BJ (cell line): ENCODE results near the gene LMTK3. TPM values are rescaled to one million over a fixed set of nuclear protein-coding genes. Genes with fewer than 3 reads are reported as not detected.

Experiments used
- CTCF ChIA-PET: fragments of 350-600 bp; formaldehyde crosslinking; extraction: SDS; loops from one replicate; lab custom pipeline; 2021; ENCODE audit warnings: antibody characterized with exemption, inconsistent platforms; lab: Yijun Ruan, JAX
- POLR2A ChIA-PET: fragments of 300-600 bp; sonication (Branson Sonifier 250); formaldehyde crosslinking; extraction: SDS; loops from one replicate; lab custom pipeline; 2021; ENCODE audit warnings: antibody characterized with exemption; lab: Charles Lee
- DNase-seq: peaks from one replicate; pipeline ENCODE4 v3.0.0-alpha.2; 2011; ENCODE audit warnings: low read depth
- H3K27me3 ChIP-seq: 2 replicates; pipeline ENCODE4 v1.6.0; 2011; ENCODE audit warnings: low read length; ENCODE audit not compliant: control insufficient read depth, insufficient read depth
- H3K36me3 ChIP-seq: 2 replicates; pipeline ENCODE4 v1.5.1; 2011; ENCODE audit warnings: low read length; ENCODE audit not compliant: control insufficient read depth, insufficient read depth
- H3K4me3 ChIP-seq: 2 replicates; pipeline ENCODE4 v1.5.1; 2011; ENCODE audit warnings: low read depth, mild to moderate bottlenecking, control low read depth, low read length
- polyA plus RNA-seq: library from polyadenylated mRNA; depleted of rRNA; stranded (reverse); fragments of >200 nt; gene quantifications from 2 replicates; pipeline ENCODE4 v1.2.3, GENCODE V29; 2011
- TF ChIP-seq, protein P1 (sequence below): IDR thresholded peaks from 2 replicates; pipeline ENCODE4 v1.5.1; 2011; ENCODE audit warnings: low read depth, mild to moderate bottlenecking, control low read depth, inconsistent platforms, low read length, moderate library complexity; ENCODE audit not compliant: insufficient read depth

LMTK3 gene
- polyA plus RNA-seq, 1 experiment, result not detected

DNA sequence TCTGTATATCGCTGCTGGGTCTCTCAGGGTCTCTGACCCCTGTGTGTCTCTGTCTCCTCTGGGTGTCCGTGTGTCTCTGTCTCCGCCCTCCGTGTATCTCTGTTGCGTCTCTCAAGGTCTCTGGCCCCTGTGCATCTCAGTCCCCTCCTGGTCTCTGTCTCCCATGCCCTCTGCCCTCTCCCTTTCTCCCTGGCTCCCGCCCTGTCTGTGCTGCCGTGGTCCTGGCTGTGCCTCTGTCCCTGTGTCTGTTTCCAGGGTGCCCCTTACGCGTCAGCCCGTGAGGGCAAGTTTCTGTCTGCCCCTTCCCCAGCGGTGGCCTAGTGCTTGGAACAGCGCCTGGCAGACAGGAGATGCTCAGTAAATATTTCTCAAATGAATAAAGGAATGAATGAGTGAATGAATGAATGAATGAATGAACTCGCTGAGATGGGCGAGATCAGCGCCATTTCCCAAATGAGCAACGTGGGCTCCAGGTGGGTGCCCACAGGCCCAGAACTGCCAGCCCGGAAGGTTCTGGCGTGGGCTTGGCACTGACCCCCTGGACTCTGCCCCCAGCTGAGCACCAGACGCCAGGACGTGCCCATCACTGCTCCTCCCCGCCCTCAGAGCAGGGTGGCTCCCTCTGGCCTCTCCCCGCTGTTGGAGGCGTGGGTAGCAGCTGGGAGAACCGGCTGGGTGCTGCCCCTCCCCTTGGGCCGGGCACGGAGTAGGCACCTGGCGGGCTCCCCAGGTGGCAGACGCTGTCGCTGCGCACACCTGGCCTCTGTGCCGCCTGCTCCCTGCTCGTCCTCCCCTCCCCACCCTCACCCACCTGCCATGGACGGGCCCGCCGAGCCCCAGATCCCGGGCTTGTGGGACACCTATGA, 40.0 kb upstream of the LMTK3 start, which contains the start of gene SULT2B1:
SULT2B1 (plus strand) TSS at position 736 of the 866 bp plus-strand sequence; CDS start at position 817, 81 bp downstream.
- CTCF ChIA-PET, result no interaction called here
- DNase-seq, result no peak
- POLR2A ChIA-PET, result interaction anchor here (0.5 kb wide), 1 partner anchor 222 kb away, joined by 4 read pairs; no protein-coding TSS in a partner anchor
- H3K36me3 ChIP-seq, result no peaks in the 10 kb centered on the region
- no peak within 1 kb of the TSS for H3K4me3 ChIP-seq
- TF ChIP-seq, protein P1, sequence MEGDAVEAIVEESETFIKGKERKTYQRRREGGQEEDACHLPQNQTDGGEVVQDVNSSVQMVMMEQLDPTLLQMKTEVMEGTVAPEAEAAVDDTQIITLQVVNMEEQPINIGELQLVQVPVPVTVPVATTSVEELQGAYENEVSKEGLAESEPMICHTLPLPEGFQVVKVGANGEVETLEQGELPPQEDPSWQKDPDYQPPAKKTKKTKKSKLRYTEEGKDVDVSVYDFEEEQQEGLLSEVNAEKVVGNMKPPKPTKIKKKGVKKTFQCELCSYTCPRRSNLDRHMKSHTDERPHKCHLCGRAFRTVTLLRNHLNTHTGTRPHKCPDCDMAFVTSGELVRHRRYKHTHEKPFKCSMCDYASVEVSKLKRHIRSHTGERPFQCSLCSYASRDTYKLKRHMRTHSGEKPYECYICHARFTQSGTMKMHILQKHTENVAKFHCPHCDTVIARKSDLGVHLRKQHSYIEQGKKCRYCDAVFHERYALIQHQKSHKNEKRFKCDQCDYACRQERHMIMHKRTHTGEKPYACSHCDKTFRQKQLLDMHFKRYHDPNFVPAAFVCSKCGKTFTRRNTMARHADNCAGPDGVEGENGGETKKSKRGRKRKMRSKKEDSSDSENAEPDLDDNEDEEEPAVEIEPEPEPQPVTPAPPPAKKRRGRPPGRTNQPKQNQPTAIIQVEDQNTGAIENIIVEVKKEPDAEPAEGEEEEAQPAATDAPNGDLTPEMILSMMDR, result no peak
- peaks cover 6% of the 10 kb centered on the region for H3K27me3 ChIP-seq

DNA sequence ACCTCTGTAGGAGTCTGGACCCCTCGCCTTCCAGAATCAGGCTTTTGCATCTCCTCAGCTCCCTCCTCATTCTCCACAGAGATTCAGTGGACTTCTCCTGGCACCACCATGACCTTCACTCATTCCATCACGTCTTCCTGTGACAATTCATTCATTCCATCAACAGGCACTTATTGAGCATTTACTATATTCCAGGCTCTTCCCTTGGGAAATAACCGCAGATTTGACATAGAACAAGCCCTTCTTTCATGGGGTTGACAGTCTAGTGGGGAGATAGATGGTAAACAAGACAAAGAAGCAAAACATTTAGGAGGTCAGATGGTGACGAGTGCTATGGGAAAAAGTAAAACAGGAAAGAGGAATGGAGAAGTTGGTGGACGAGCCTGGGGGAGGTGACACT, 37.7 kb upstream of the LMTK3 start:
- H3K27me3 ChIP-seq, result peaks cover 6% of the 10 kb centered on the region
- DNase-seq, result no peak
- no peaks in the 10 kb centered on the region for H3K36me3 ChIP-seq
- TF ChIP-seq, protein P1, result no peak
- ChIA-PET POLR2A (no interaction called here), CTCF (interaction anchor here (0.9 kb wide), 1 partner anchor 35 kb away, joined by 3 read pairs; no protein-coding TSS in a partner anchor)
- H3K4me3 ChIP-seq, result no peak overlapping the region

DNA sequence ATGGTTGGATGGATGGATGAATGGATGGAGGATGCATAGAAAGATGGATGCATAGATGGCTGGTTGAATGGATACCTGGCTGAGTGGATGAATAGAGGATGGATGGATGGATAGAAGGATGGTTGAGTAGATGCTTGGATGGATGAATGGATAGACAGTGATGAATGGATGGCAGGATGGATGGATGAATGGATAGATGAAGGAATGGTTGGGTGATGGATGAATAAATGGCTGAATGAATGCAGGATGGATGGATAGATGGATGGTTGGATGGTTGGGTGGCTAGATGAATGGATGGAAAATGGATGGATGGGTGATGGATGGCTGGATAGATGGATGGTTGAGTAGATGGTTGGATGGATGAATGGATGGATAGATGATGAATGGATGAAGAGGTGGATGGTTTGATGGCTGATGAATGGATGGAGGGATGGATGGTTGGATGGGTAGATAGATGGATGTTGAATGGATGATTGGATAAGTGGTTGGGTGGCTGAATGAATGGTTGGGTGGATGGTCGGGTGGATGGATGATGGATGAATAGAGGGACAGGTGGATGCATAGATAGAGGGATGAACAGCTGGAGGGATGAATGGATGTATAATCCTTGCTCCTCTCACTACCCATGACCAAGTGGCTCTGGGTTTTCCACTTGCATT, 36.7 kb upstream of the LMTK3 start:
- POLR2A ChIA-PET, result no interaction called here
- DNase-seq, result no peak
- Histone ChIP-seq H3K4me3 (no peak overlapping the region), H3K36me3 (no peaks in the 10 kb centered on the region), H3K27me3 (peaks cover 6% of the 10 kb centered on the region)
- CTCF ChIA-PET, result no interaction called here
- TF ChIP-seq, protein P1, result no peak

DNA sequence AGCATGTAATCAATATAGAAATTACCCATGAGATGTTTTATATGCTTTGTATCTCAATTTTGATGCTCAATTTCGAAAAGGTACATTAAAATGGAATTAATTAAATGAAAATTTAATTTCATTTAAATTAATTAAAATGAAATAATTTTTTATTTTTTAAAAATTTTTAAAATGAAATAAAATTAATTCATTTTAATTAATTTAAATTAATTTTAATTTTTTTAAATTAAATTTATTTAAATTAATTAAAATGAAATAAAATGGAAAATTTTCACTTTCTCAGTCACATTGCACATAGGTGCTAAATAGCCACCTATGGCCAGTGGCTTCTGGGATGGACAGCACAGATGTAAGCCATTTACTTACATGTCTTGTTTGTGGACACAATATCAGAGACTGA, 36.1 kb upstream of the LMTK3 start:
- DNase-seq, result no peak
- ChIA-PET POLR2A (no interaction called here), CTCF (no interaction called here)
- peaks cover 6% of the 10 kb centered on the region for H3K27me3 ChIP-seq
- no peaks in the 10 kb centered on the region for H3K36me3 ChIP-seq
- TF ChIP-seq, protein P1, result no peak
- H3K4me3 ChIP-seq, result no peak overlapping the region
